Activated CD4-positive, alpha-beta memory T cell treated with anti-CD3 and anti-CD28 coated beads for 36 hours (primary cell): ENCODE results near the gene STX12. TPM values are rescaled to one million over a fixed set of nuclear protein-coding genes. Genes with fewer than 3 reads are reported as not detected.
"Not testable (repeated sequence)": the region's sequence is repeated elsewhere in the genome, so short reads cannot be mapped to it uniquely, and the experiment has no call there.

Source experiments
- CTCF ChIA-PET: fragments of 350-600 bp; sonication (Branson Sonifier 250); formaldehyde crosslinking; loops from one replicate; lab custom pipeline; 2021; ENCODE audit warnings: antibody characterized with exemption, inconsistent platforms; lab: Charles Lee
- POLR2A ChIA-PET: fragments of 350-600 bp; sonication (Branson Sonifier 250); formaldehyde crosslinking; loops from one replicate; lab custom pipeline; 2021; ENCODE audit warnings: antibody characterized with exemption; lab: Charles Lee
- DNase-seq: peaks from one replicate; pipeline ENCODE4 v3.0.0-alpha.2; 2020
- H3K27ac Mint-ChIP-seq: one replicate; pipeline ENCODE4 v1.8.0; 2021; ENCODE audit warnings: mixed read lengths
- H3K27me3 Mint-ChIP-seq: one replicate; pipeline ENCODE4 v1.8.0; 2021; ENCODE audit warnings: mixed read lengths
- H3K36me3 Mint-ChIP-seq: one replicate; pipeline ENCODE4 v1.8.0; 2021; ENCODE audit warnings: mixed read lengths
- H3K4me1 Mint-ChIP-seq: one replicate; pipeline ENCODE4 v1.8.0; 2021; ENCODE audit warnings: low read depth, mixed read lengths
- H3K4me3 Mint-ChIP-seq: one replicate; pipeline ENCODE4 v1.8.0; 2021; ENCODE audit warnings: mild to moderate bottlenecking, mixed read lengths
- H3K9me3 Mint-ChIP-seq: one replicate; pipeline ENCODE4 v1.8.0; 2021; ENCODE audit warnings: mixed read lengths
- intact Hi-C: fragments of 100-400 bp; cut with micrococcal nuclease; formaldehyde crosslinking; loops from one replicate; pipeline ENCODE4 v1.15.1; 2023
- total RNA-seq, 2 experiments: library from RNA; stranded (reverse); gene quantifications; one replicate each; pipeline ENCODE4 v1.2.3, GENCODE V29; 2021

STX12 gene
- total RNA-seq, 2 experiments from 2014 or later = 31.8 to 32.0 TPM

GRCh38 chr1:27807385-27807784, 34.4 kb downstream of the STX12 start:
- Mint-ChIP-seq H3K36me3 (peaks cover 18% of the 10 kb centered on the region), H3K4me3 (no peak overlapping the region), H3K27me3 (no peaks in the 10 kb centered on the region), H3K9me3 (no peaks in the 10 kb centered on the region), H3K27ac (no peak overlapping the region), H3K4me1 (peaks cover 5% of the 10 kb centered on the region)
- DNase-seq = no peak
- CTCF ChIA-PET = no interaction called here
- POLR2A ChIA-PET = no interaction called here
- intact Hi-C loops = no loop called here

GRCh38 chr1:27808131-27808530, 35.1 kb downstream of the STX12 start:
- intact Hi-C loops, H3K27ac Mint-ChIP-seq, H3K4me1 Mint-ChIP-seq, POLR2A ChIA-PET, H3K4me3 Mint-ChIP-seq, H3K27me3 Mint-ChIP-seq, DNase-seq, H3K9me3 Mint-ChIP-seq, CTCF ChIA-PET: not testable (repeated sequence)
- peaks cover 18% of the 10 kb centered on the region for H3K36me3 Mint-ChIP-seq

GRCh38 chr1:27809883-27810282, 36.9 kb downstream of the STX12 start:
- intact Hi-C loops = no loop called here
- DNase-seq = no peak
- CTCF ChIA-PET = interaction anchor here (0.6 kb wide), 1 partner anchor 36 kb away, joined by 3 read pairs; no protein-coding TSS in a partner anchor
- Mint-ChIP-seq H3K27me3 (no peaks in the 10 kb centered on the region), H3K4me1 (peaks cover 7% of the 10 kb centered on the region), H3K36me3 (peaks cover 15% of the 10 kb centered on the region), H3K9me3 (no peaks in the 10 kb centered on the region), H3K4me3 (no peak overlapping the region), H3K27ac (no peak overlapping the region)
- POLR2A ChIA-PET = no interaction called here

GRCh38 chr1:27811741-27812500, 38.9 kb downstream of the STX12 start:
- no peak overlapping the region for H3K4me3 Mint-ChIP-seq

GRCh38 chr1:27816921-27817630, 44.1 kb downstream of the STX12 start:
- Mint-ChIP-seq H3K4me1 (peaks cover 3% of the 10 kb centered on the region), H3K4me3 (no peak overlapping the region)
- CTCF ChIA-PET = no interaction called here

More at GRCh38 chr1:27811741-27812500, 38.9 kb downstream of the STX12 start:
- Mint-ChIP-seq H3K27me3 (no peaks in the 10 kb centered on the region), H3K4me1 (peaks cover 7% of the 10 kb centered on the region), H3K9me3 (no peaks in the 10 kb centered on the region), H3K36me3 (peaks cover 20% of the 10 kb centered on the region), H3K27ac (peak overlapping the region; percentile 68)
- DNase-seq = peak; percentile 45
- ChIA-PET CTCF (interaction anchor here (1.1 to 1.2 kb wide), 2 partner anchors 38 to 143 kb away, joined by 3 read pairs; no protein-coding TSS in a partner anchor), POLR2A (interaction anchor here (1.3 kb wide), 1 partner anchor 19 kb away, joined by 3 read pairs; the partner anchor contains the start of gene PPP1R8)
- intact Hi-C loops = no loop called here

GRCh38 chr1:27821761-27822315, 48.8 kb downstream of the STX12 start:
- Mint-ChIP-seq H3K4me3 (no peak overlapping the region), H3K9me3 (no peaks in the 10 kb centered on the region), H3K27me3 (no peaks in the 10 kb centered on the region), H3K4me1 (no peaks in the 10 kb centered on the region), H3K36me3 (peaks cover 21% of the 10 kb centered on the region), H3K27ac (no peak overlapping the region)
- ChIA-PET POLR2A (no interaction called here), CTCF (no interaction called here)
- DNase-seq = no peak
- intact Hi-C loops = no loop called here

More at GRCh38 chr1:27816921-27817630, 44.1 kb downstream of the STX12 start:
- DNase-seq = no peak
- H3K9me3 Mint-ChIP-seq = no peaks in the 10 kb centered on the region
- intact Hi-C loops = no loop called here
- peaks cover 31% of the 10 kb centered on the region for H3K36me3 Mint-ChIP-seq
- no peaks in the 10 kb centered on the region for H3K27me3 Mint-ChIP-seq
- POLR2A ChIA-PET = no interaction called here
- H3K27ac Mint-ChIP-seq = no peak overlapping the region

- intact Hi-C loops = no loop called here
- no peaks in the 10 kb centered on the region for H3K27me3 Mint-ChIP-seq
- no peak overlapping the region for H3K27ac Mint-ChIP-seq
- H3K9me3 Mint-ChIP-seq = no peaks in the 10 kb centered on the region
- CTCF ChIA-PET = no interaction called here
- no peaks in the 10 kb centered on the region for H3K4me1 Mint-ChIP-seq
- H3K4me3 Mint-ChIP-seq = no peak overlapping the region
- H3K36me3 Mint-ChIP-seq = peaks cover 14% of the 10 kb centered on the region
- DNase-seq = no peak
- POLR2A ChIA-PET = no interaction called here
Measured at GRCh38 chr1:27823784-27824183, 50.8 kb downstream of the STX12 start.

- CTCF ChIA-PET = no interaction called here
- no peak overlapping the region for H3K27ac Mint-ChIP-seq
Measured at GRCh38 chr1:27824411-27824810, 51.4 kb downstream of the STX12 start.

GRCh38 chr1:27829339-27829960, 56.4 kb downstream of the STX12 start:
- CTCF ChIA-PET = interaction anchor here (0.5 to 2.3 kb wide), 4 partner anchors 59 to 160 kb away, joined by 3 to 10 read pairs (median 4); no protein-coding TSS in a partner anchor
- POLR2A ChIA-PET = interaction anchor here (2.3 kb wide), 1 partner anchor 57 kb away, joined by 13 read pairs; the partner anchor contains the start of gene STX12
- Mint-ChIP-seq H3K4me1 (peaks cover 24% of the 10 kb centered on the region), H3K36me3 (peaks cover 12% of the 10 kb centered on the region), H3K4me3 (peak overlapping the region; percentile 92), H3K27ac (peak overlapping the region; percentile 23)
- H3K27me3 Mint-ChIP-seq, DNase-seq, H3K9me3 Mint-ChIP-seq, intact Hi-C loops: not testable (repeated sequence)

More at GRCh38 chr1:27824411-27824810, 51.4 kb downstream of the STX12 start:
- no peaks in the 10 kb centered on the region for H3K4me1 Mint-ChIP-seq
- H3K9me3 Mint-ChIP-seq = no peaks in the 10 kb centered on the region
- intact Hi-C loops = no loop called here
- POLR2A ChIA-PET = no interaction called here
- H3K4me3 Mint-ChIP-seq = no peak overlapping the region
- no peaks in the 10 kb centered on the region for H3K27me3 Mint-ChIP-seq
- peaks cover 11% of the 10 kb centered on the region for H3K36me3 Mint-ChIP-seq
- no peak for DNase-seq

- intact Hi-C loops = loop anchor here (1.0 to 10.0 kb wide), 2 partner anchors 58 to 106 kb away; partner anchors contain the start of genes FAM76A and STX12
- POLR2A ChIA-PET = interaction anchor here (0.6 to 2.3 kb wide), 10 partner anchors 12 to 675 kb away, joined by 3 to 13 read pairs (median 4); partner anchors contain the start of genes FAM76A, IFI6, RCC1 and STX12
- CTCF ChIA-PET = interaction anchor here (0.6 to 2.3 kb wide), 5 partner anchors 61 to 162 kb away, joined by 3 to 10 read pairs (median 4); no protein-coding TSS in a partner anchor
- Mint-ChIP-seq H3K36me3 (peaks cover 12% of the 10 kb centered on the region), H3K27me3 (no peaks in the 10 kb centered on the region), H3K27ac (peak within 1 kb of the TSS; percentile 87), H3K4me3 (peak within 1 kb of the TSS; percentile 92), H3K4me1 (peaks cover 34% of the 10 kb centered on the region), H3K9me3 (no peaks in the 10 kb centered on the region)
- DNase-seq = peak; percentile 94
Measured at GRCh38 chr1:27830621-27831440, 57.8 kb downstream of the STX12 start, which contains the start of gene PPP1R8. PPP1R8 (plus strand) TSS chr1:27830782; CDS start chr1:27830836, 54 bp downstream.
